ENCODE measurements around the gene LUZP1.
"Not testable (repeated sequence)": the region's sequence is repeated elsewhere in the genome, so short reads cannot be mapped to it uniquely, and the experiment has no call there.

Gene LUZP1

GRCh38 chr1:23208527-23208926 is 39.9 kb upstream of the LUZP1 start:
- H2AFZ ChIP-seq (ENCODE audit: low read length, unreplicated experiment) = no peak overlapping the region
- H3K27me3 ChIP-seq (ENCODE audit: insufficient read depth, low read length) = no peaks in the 10 kb centered on the region
- H3K4me3 ChIP-seq (ENCODE audit: low read depth, low read length) = no peak overlapping the region
- H3K79me2 ChIP-seq (ENCODE audit: control insufficient read depth, insufficient read depth, low read length, unreplicated experiment) = no peaks in the 10 kb centered on the region
- no peaks in the 10 kb centered on the region for H3K4me1 ChIP-seq (ENCODE audit: control insufficient read depth, insufficient read depth, low read length, unreplicated experiment)
- H3K36me3 ChIP-seq (ENCODE audit: insufficient read depth, low read length) = no peaks in the 10 kb centered on the region
- H3K27ac ChIP-seq (ENCODE audit: low read depth, low read length) = no peak overlapping the region

DNA sequence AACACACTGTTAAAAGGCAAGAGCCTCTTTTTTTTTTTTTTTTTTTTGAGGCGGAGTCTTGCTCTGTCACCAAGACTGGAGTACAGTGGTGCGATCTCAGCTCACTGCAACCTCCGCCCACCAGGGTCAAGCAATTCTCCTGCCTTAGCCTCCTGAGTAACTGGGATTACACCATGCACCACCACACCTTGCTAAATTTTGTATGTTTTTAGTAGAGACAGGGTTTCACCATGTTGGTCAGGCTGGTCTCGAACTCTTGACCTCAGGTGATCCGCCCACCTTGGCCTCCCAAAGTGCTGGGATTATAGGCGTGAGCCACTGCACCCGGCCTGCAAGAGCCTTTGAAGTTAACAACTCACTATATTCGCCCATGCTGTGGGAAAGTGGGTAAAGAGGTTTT is 39.1 kb upstream of the LUZP1 start:
- not testable (repeated sequence) for H2AFZ ChIP-seq (ENCODE audit: low read length, unreplicated experiment); H3K79me2 ChIP-seq (ENCODE audit: control insufficient read depth, insufficient read depth, low read length, unreplicated experiment); H3K27me3 ChIP-seq (ENCODE audit: insufficient read depth, low read length); H3K27ac ChIP-seq (ENCODE audit: low read depth, low read length); H3K4me1 ChIP-seq (ENCODE audit: control insufficient read depth, insufficient read depth, low read length, unreplicated experiment); H3K36me3 ChIP-seq (ENCODE audit: insufficient read depth, low read length); H3K4me3 ChIP-seq (ENCODE audit: low read depth, low read length)

- Histone ChIP-seq H2AFZ (ENCODE audit: low read length, unreplicated experiment) (no peak overlapping the region), H3K27ac (ENCODE audit: low read depth, low read length) (no peak overlapping the region), H3K36me3 (ENCODE audit: insufficient read depth, low read length) (no peaks in the 10 kb centered on the region)
Measured at GRCh38 chr1:23202263-23202749, 33.6 kb upstream of the LUZP1 start.

GRCh38 chr1:23200883-23201282 is 32.2 kb upstream of the LUZP1 start:
- no peaks in the 10 kb centered on the region for H3K79me2 ChIP-seq (ENCODE audit: control insufficient read depth, insufficient read depth, low read length, unreplicated experiment)
- no peak overlapping the region for H3K4me3 ChIP-seq (ENCODE audit: low read depth, low read length)
- H3K27ac ChIP-seq (ENCODE audit: low read depth, low read length) = no peak overlapping the region
- peaks cover 36% of the 10 kb centered on the region for H3K4me1 ChIP-seq (ENCODE audit: control insufficient read depth, insufficient read depth, low read length, unreplicated experiment)
- H3K36me3 ChIP-seq (ENCODE audit: insufficient read depth, low read length) = no peaks in the 10 kb centered on the region
- no peaks in the 10 kb centered on the region for H3K27me3 ChIP-seq (ENCODE audit: insufficient read depth, low read length)
- H2AFZ ChIP-seq (ENCODE audit: low read length, unreplicated experiment) = no peak overlapping the region

More at GRCh38 chr1:23202263-23202749, 33.6 kb upstream of the LUZP1 start:
- no peaks in the 10 kb centered on the region for H3K79me2 ChIP-seq (ENCODE audit: control insufficient read depth, insufficient read depth, low read length, unreplicated experiment)
- H3K4me1 ChIP-seq (ENCODE audit: control insufficient read depth, insufficient read depth, low read length, unreplicated experiment) = peaks cover 24% of the 10 kb centered on the region
- H3K27me3 ChIP-seq (ENCODE audit: insufficient read depth, low read length) = no peaks in the 10 kb centered on the region
- H3K4me3 ChIP-seq (ENCODE audit: low read depth, low read length) = no peak overlapping the region

DNA sequence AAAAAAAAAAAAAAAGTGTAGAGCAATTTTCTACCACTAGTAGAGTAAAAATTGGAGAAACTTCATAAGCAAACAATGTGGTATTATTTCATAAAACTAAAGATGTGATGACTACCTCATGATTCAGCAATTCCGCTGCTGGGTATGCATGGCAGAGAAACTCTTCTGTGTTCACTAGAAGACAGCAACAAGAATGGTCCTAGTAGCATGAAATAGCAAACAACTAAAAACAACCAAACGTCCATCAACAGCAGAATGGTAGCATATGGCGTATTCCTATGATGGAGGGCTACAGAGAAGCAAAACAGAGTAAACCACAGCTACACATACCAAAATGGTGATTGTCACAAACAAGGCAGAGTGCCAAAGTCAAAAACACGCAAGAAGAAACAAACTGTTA is 29.7 kb upstream of the LUZP1 start:
- peaks cover 59% of the 10 kb centered on the region for H3K4me1 ChIP-seq (ENCODE audit: control insufficient read depth, insufficient read depth, low read length, unreplicated experiment)
- H2AFZ ChIP-seq (ENCODE audit: low read length, unreplicated experiment) = no peak overlapping the region

GRCh38 chr1:23196627-23197328 is 28.1 kb upstream of the LUZP1 start:
- H3K79me2 ChIP-seq (ENCODE audit: control insufficient read depth, insufficient read depth, low read length, unreplicated experiment) = no peaks in the 10 kb centered on the region
- peak overlapping the region; percentile 99 for H3K27ac ChIP-seq (ENCODE audit: low read depth, low read length)
- H3K27me3 ChIP-seq (ENCODE audit: insufficient read depth, low read length) = no peaks in the 10 kb centered on the region
- peak overlapping the region; percentile 28 for H2AFZ ChIP-seq (ENCODE audit: low read length, unreplicated experiment)
- no peaks in the 10 kb centered on the region for H3K36me3 ChIP-seq (ENCODE audit: insufficient read depth, low read length)
- no peak overlapping the region for H3K4me3 ChIP-seq (ENCODE audit: low read depth, low read length)
- peaks cover 49% of the 10 kb centered on the region for H3K4me1 ChIP-seq (ENCODE audit: control insufficient read depth, insufficient read depth, low read length, unreplicated experiment)

More for the DNA sequence above, 29.7 kb upstream of the LUZP1 start:
- H3K27me3 ChIP-seq (ENCODE audit: insufficient read depth, low read length) = no peaks in the 10 kb centered on the region
- no peak overlapping the region for H3K4me3 ChIP-seq (ENCODE audit: low read depth, low read length)
- H3K36me3 ChIP-seq (ENCODE audit: insufficient read depth, low read length) = no peaks in the 10 kb centered on the region
- no peaks in the 10 kb centered on the region for H3K79me2 ChIP-seq (ENCODE audit: control insufficient read depth, insufficient read depth, low read length, unreplicated experiment)
- peak overlapping the region; percentile 99 for H3K27ac ChIP-seq (ENCODE audit: low read depth, low read length)

GRCh38 chr1:23194119-23194984 is 25.7 kb upstream of the LUZP1 start:
- Histone ChIP-seq H3K27me3 (ENCODE audit: insufficient read depth, low read length) (no peaks in the 10 kb centered on the region), H3K36me3 (ENCODE audit: insufficient read depth, low read length) (no peaks in the 10 kb centered on the region), H3K4me1 (ENCODE audit: control insufficient read depth, insufficient read depth, low read length, unreplicated experiment) (peaks cover 48% of the 10 kb centered on the region), H3K27ac (ENCODE audit: low read depth, low read length) (peak overlapping the region; percentile 99), H2AFZ (ENCODE audit: low read length, unreplicated experiment) (no peak overlapping the region), H3K4me3 (ENCODE audit: low read depth, low read length) (peak overlapping the region; percentile 5), H3K79me2 (ENCODE audit: control insufficient read depth, insufficient read depth, low read length, unreplicated experiment) (no peaks in the 10 kb centered on the region)

DNA sequence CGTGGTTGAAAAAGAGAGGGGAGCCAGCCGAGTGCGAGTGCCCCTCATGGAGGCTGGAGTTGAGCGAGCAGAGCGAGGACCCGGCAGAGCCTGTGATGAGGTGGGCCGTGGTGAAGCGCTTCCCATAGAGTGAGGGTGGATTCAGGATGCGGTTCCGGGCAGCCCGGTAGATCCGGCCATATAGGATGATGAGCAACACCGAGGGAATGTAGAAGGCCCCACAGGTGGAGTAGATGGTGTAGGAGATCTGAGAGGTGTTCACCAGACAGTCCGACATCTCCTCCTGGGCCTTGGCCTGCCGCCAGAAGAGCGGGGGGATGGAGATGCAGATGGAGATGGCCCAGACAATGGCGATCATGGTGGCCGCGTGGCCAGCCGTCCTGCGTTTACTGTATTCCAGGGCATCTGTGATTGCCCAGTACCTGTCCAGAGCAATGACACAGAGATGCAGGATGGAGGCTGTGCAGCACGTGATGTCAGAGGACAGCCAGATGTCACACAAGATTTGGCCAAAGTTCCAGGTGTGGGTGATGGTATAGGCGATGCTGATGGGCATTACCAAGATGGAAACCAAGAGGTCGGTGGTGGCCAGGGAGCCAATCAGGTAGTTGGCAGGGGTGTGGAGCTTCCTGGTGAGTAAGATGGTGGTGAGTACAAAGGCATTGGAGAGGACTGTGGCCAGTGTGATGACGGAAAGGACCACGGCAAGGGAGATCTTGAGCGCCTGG is 24.9 kb upstream of the LUZP1 start:
- Histone ChIP-seq H3K27me3 (ENCODE audit: insufficient read depth, low read length) (no peaks in the 10 kb centered on the region), H3K4me3 (ENCODE audit: low read depth, low read length) (no peak overlapping the region), H3K79me2 (ENCODE audit: control insufficient read depth, insufficient read depth, low read length, unreplicated experiment) (no peaks in the 10 kb centered on the region), H3K4me1 (ENCODE audit: control insufficient read depth, insufficient read depth, low read length, unreplicated experiment) (peaks cover 46% of the 10 kb centered on the region), H2AFZ (ENCODE audit: low read length, unreplicated experiment) (no peak overlapping the region), H3K36me3 (ENCODE audit: insufficient read depth, low read length) (no peaks in the 10 kb centered on the region), H3K27ac (ENCODE audit: low read depth, low read length) (peak overlapping the region; percentile 99)

GRCh38 chr1:23191199-23191598 is 22.5 kb upstream of the LUZP1 start:
- no peaks in the 10 kb centered on the region for H3K36me3 ChIP-seq (ENCODE audit: insufficient read depth, low read length)
- H3K4me3 ChIP-seq (ENCODE audit: low read depth, low read length) = no peak overlapping the region
- H3K27ac ChIP-seq (ENCODE audit: low read depth, low read length) = no peak overlapping the region
- no peak overlapping the region for H2AFZ ChIP-seq (ENCODE audit: low read length, unreplicated experiment)
- H3K4me1 ChIP-seq (ENCODE audit: control insufficient read depth, insufficient read depth, low read length, unreplicated experiment) = peaks cover 34% of the 10 kb centered on the region
- no peaks in the 10 kb centered on the region for H3K79me2 ChIP-seq (ENCODE audit: control insufficient read depth, insufficient read depth, low read length, unreplicated experiment)
- no peaks in the 10 kb centered on the region for H3K27me3 ChIP-seq (ENCODE audit: insufficient read depth, low read length)

- not testable (repeated sequence) for H3K79me2 ChIP-seq (ENCODE audit: control insufficient read depth, insufficient read depth, low read length, unreplicated experiment); H3K27me3 ChIP-seq (ENCODE audit: insufficient read depth, low read length); H3K36me3 ChIP-seq (ENCODE audit: insufficient read depth, low read length); H2AFZ ChIP-seq (ENCODE audit: low read length, unreplicated experiment); H3K4me3 ChIP-seq (ENCODE audit: low read depth, low read length)
- Histone ChIP-seq H3K4me1 (ENCODE audit: control insufficient read depth, insufficient read depth, low read length, unreplicated experiment) (peaks cover 14% of the 10 kb centered on the region), H3K27ac (ENCODE audit: low read depth, low read length) (peak overlapping the region; percentile 59)
Measured at GRCh38 chr1:23188936-23189452, 20.3 kb upstream of the LUZP1 start.
